ENCODE data around the gene RNU5B-1.

The RNU5B-1 gene

GRCh38 chr15:65304381-65305149, at the start of gene RNU5B-1:
TSS of gene RNU5B-1 (plus strand) at chr15:65304677.
- peak; percentile 98 for DNase-seq

- DNase-seq: no peak
Measured at GRCh38 chr15:65254758-65255157, 49.7 kb upstream of the RNU5B-1 start.

- DNase-seq: no peak
Measured at GRCh38 chr15:65255486-65256140, 48.9 kb upstream of the RNU5B-1 start.

GRCh38 chr15:65258375-65259262, 45.9 kb upstream of the RNU5B-1 start:
- no peak for DNase-seq

GRCh38 chr15:65259367-65259797, 45.1 kb upstream of the RNU5B-1 start:
- no peak for DNase-seq

- DNase-seq: no peak
Measured at GRCh38 chr15:65260968-65261367, 43.5 kb upstream of the RNU5B-1 start.

- no peak for DNase-seq
Measured at GRCh38 chr15:65263313-65263712, 41.2 kb upstream of the RNU5B-1 start.

- no peak for DNase-seq
Measured at GRCh38 chr15:65264863-65265430, 39.5 kb upstream of the RNU5B-1 start.

- DNase-seq: no peak
Measured at GRCh38 chr15:65266469-65266868, 38.0 kb upstream of the RNU5B-1 start.

GRCh38 chr15:65268411-65268810, 36.1 kb upstream of the RNU5B-1 start:
- no peak for DNase-seq

- DNase-seq: peak; percentile 80
Measured at GRCh38 chr15:65270811-65271545, 33.5 kb upstream of the RNU5B-1 start.

- DNase-seq: no peak
Measured at GRCh38 chr15:65275104-65275727, 29.3 kb upstream of the RNU5B-1 start.

- no peak for DNase-seq
Measured at GRCh38 chr15:65275728-65276126, 28.8 kb upstream of the RNU5B-1 start.

- no peak for DNase-seq
Measured at GRCh38 chr15:65277015-65277414, 27.5 kb upstream of the RNU5B-1 start.

GRCh38 chr15:65278480-65278879, 26.0 kb upstream of the RNU5B-1 start:
- no peak for DNase-seq

GRCh38 chr15:65285291-65286068, 19.0 kb upstream of the RNU5B-1 start:
- no peak for DNase-seq

GRCh38 chr15:65286069-65286703, 18.3 kb upstream of the RNU5B-1 start:
- peak; percentile 42 for DNase-seq

GRCh38 chr15:65286704-65287519, 17.6 kb upstream of the RNU5B-1 start, which contains the start of gene PARP16:
TSS of gene PARP16 (minus strand) at chr15:65286883. CDS start at chr15:65286426, 457 bp downstream.
- peak; percentile 94 for DNase-seq

- DNase-seq: peak; percentile 32
Measured at GRCh38 chr15:65287520-65287855, 17.0 kb upstream of the RNU5B-1 start.

Measured in hematopoietic multipotent progenitor cell treated with erythropoietin and hydrocortisone succinate and interleukin-3 and kit ligand, for 6 days (in vitro differentiated cells).